K562 (cell line): ENCODE data around the gene AGAP1. TPM values are rescaled to one million over a fixed set of nuclear protein-coding genes. Genes with fewer than 3 reads are reported as not detected.

Source experiments
- ATF1 ChIP-seq, 2 experiments: fragments of 450-650 bp in 1 of 2; IDR thresholded peaks; 2 replicates each; pipeline ENCODE4 v1.6.1; 2016; ENCODE audit warnings: missing compliant biosample characterization in 1 of 2, missing genetic modification characterization in 1 of 2
- BHLHE40 ChIP-seq: IDR thresholded peaks from 2 replicates; pipeline ENCODE4 v1.6.1; 2011; ENCODE audit warnings: low read length, improper control_type of control experiment
- CBX3 ChIP-seq, 2 experiments: IDR thresholded peaks; 1 replicate in 1 of 2; 2 replicates in 1 of 2; pipeline ENCODE4 v1.6.1; 2012; ENCODE audit warnings: inconsistent platforms in 2 of 2, low read length in 2 of 2, borderline replicate concordance in 1 of 2, control low read depth in 1 of 2
- CREB1 ChIP-seq, 2 experiments: sonication (generic) in 1 of 2; formaldehyde crosslinking in 1 of 2; IDR thresholded peaks; 2 replicates each; pipeline versions ENCODE4 v1.6.1 to v1.8.0; 2012 to 2022; ENCODE audit warnings: inconsistent platforms in 1 of 2, mild to moderate bottlenecking in 1 of 2, missing genetic modification reagents in 1 of 2, moderate library complexity in 1 of 2
- CREM ChIP-seq: IDR thresholded peaks from 2 replicates; pipeline ENCODE4 v1.6.1; 2014; ENCODE audit warnings: antibody characterized with exemption, low read depth
- CTBP1 ChIP-seq: fragments of 450-650 bp; IDR thresholded peaks from 2 replicates; pipeline ENCODE4 v1.6.1; 2016; ENCODE audit warnings: borderline replicate concordance
- EGR1 ChIP-seq: fragments of 450-650 bp; conservative IDR thresholded peaks from 2 replicates; pipeline ENCODE4 v1.6.1; 2017; ENCODE audit warnings: mild to moderate bottlenecking
- GATAD2A ChIP-seq: fragments of 450-650 bp; IDR thresholded peaks from 2 replicates; pipeline ENCODE4 v1.6.1; 2017
- HDAC3 ChIP-seq: fragments of 450-650 bp; IDR thresholded peaks from 2 replicates; pipeline ENCODE4 v1.6.1; 2018; ENCODE audit warnings: borderline replicate concordance, mild to moderate bottlenecking, moderate library complexity; ENCODE audit not compliant: partially characterized antibody
- MAFG ChIP-seq: fragments of 450-650 bp; conservative IDR thresholded peaks from 2 replicates; pipeline ENCODE4 v1.6.1; 2016; ENCODE audit warnings: missing genetic modification characterization, missing compliant biosample characterization
- MEF2A ChIP-seq: IDR thresholded peaks from 2 replicates; pipeline ENCODE4 v1.6.1; 2011; ENCODE audit warnings: low read depth, mild to moderate bottlenecking, low read length, moderate library complexity; ENCODE audit not compliant: control insufficient read depth
- NCOA1 ChIP-seq: fragments of 450-650 bp; IDR thresholded peaks from 2 replicates; pipeline ENCODE4 v1.6.1; 2016; ENCODE audit warnings: low read depth
- POLR2G ChIP-seq: fragments of 200-400 bp; formaldehyde crosslinking; IDR thresholded peaks from 2 replicates; pipeline ENCODE4 v1.6.1; 2017; ENCODE audit warnings: low read depth, mild to moderate bottlenecking, antibody characterized with exemption, low read length, moderate library complexity
- SRF ChIP-seq, 2 experiments: fragments of 250-450, 450-650 bp in 1 of 2; sonication (Bioruptor Pico) in 1 of 2; sonication (generic) in 1 of 2; formaldehyde crosslinking; IDR thresholded peaks; 2 replicates each; pipeline versions ENCODE4 v1.5.0 to v1.5.1; 2020 to 2022; ENCODE audit warnings: mild to moderate bottlenecking in 1 of 2, missing genetic modification reagents in 1 of 2
- STAG1 ChIP-seq: sonication (generic); formaldehyde crosslinking; IDR thresholded peaks from 2 replicates; pipeline ENCODE4 v1.5.0; 2020; ENCODE audit warnings: missing genetic modification reagents, borderline replicate concordance
- TAF9B ChIP-seq: fragments of 450-650 bp; IDR thresholded peaks from 2 replicates; pipeline ENCODE4 v1.6.1; 2018; ENCODE audit warnings: mild to moderate bottlenecking; ENCODE audit not compliant: partially characterized antibody
- UBTF ChIP-seq, 2 experiments: IDR thresholded peaks; 2 replicates each; pipeline ENCODE4 v1.6.1; 2012; ENCODE audit warnings: improper control_type of control experiment in 2 of 2, low read depth in 2 of 2, low read length in 2 of 2, borderline replicate concordance in 1 of 2
- ZFP36 ChIP-seq: fragments of 150-350 bp; IDR thresholded peaks from 2 replicates; pipeline ENCODE4 v1.6.1; 2018; ENCODE audit warnings: low read length, low read depth; ENCODE audit not compliant: partially characterized antibody
- ZNF436 ChIP-seq: fragments of 250-450, 450-650 bp; sonication (Bioruptor Pico); formaldehyde crosslinking; IDR thresholded peaks from 2 replicates; pipeline ENCODE4 v1.7.0; 2020; ENCODE audit warnings: mild to moderate bottlenecking
- ZSCAN29 ChIP-seq: fragments of 450-650 bp; IDR thresholded peaks from 2 replicates; pipeline ENCODE4 v1.6.1; 2017
- polyA plus RNA-seq, 8 experiments: library from polyadenylated mRNA; depleted of rRNA in 4 of 8; stranded (reverse) in 5 of 8; unstranded in 3 of 8; fragments of >200 nt; fragmentation: Nextera tagmentation in 2 of 8; fragmentation: Illumina TruSeq in 1 of 8; extraction: Ambion mirVana in 2 of 8; extraction: Trizol in 1 of 8; gene quantifications; 2 replicates each; pipeline versions ENCODE4 v1.2.1 to v1.2.3, GENCODE V29; 2011 to 2014; ENCODE audit warnings: inconsistent platforms in 1 of 8, missing spikeins in 1 of 8
- total RNA-seq, 7 experiments: library from RNA; depleted of rRNA in 6 of 7; stranded (reverse); fragments of >200 nt in 6 of 7; fragmentation: Illumina TruSeq in 2 of 7; extraction: Trizol in 2 of 7; gene quantifications; 2 replicates each; pipeline versions ENCODE4 v1.2.1 to v1.2.3, GENCODE V29; 2011 to 2021; ENCODE audit warnings: low replicate concordance in 1 of 7

The AGAP1 gene
- total and polyA plus RNA-seq, 9 of the 15 experiments (the other 6 are each of a cell fraction or from before 2014, with no cell fraction given): 1.3 to 24.0 (median 10.6) TPM

- TF ChIP-seq CBX3 (IDR thresholded peaks at IDR 0.05; ENCODE audit: borderline replicate concordance in 1 of 2, low read length in 2 of 2): no peak
- peak; percentile 68; the same call in 1 of the 2 replicates for TF ChIP-seq STAG1 (CRISPR knock-in tag)
- TF ChIP-seq MAFG (tag): no peak
- 0 out of 2 replicates have a peak, but pooled peaks have one; percentile 29 for TF ChIP-seq ZNF436
- TF ChIP-seq CREM: 0 out of 2 replicates have a peak, but pooled peaks have one; percentile 31
- TF ChIP-seq TAF9B: no peak
- no peak for TF ChIP-seq ATF1 (CRISPR knock-in tag; IDR thresholded peaks at IDR 0.05)
- TF ChIP-seq ATF1 (tag; IDR thresholded peaks at IDR 0.05): peak; percentile 13; the same call in 1 of the 2 replicates
- peak in 1 of 2 experiments; percentile 77; a peak in 1 of 4 replicates for TF ChIP-seq UBTF (IDR thresholded peaks at IDR 0.05; ENCODE audit: borderline replicate concordance in 1 of 2, low read depth in 2 of 2, low read length in 2 of 2)
- TF ChIP-seq CREB1 (IDR thresholded peaks at IDR 0.05): peak; percentile 17; the same call in 1 of the 2 replicates
- 0 out of 2 replicates have a peak, but pooled peaks have one; percentile 11 for TF ChIP-seq CREB1 (CRISPR knock-in tag; IDR thresholded peaks at IDR 0.05)
- peak; percentile 10; the same call in 1 of the 2 replicates for TF ChIP-seq POLR2G
- no peak for TF ChIP-seq BHLHE40
- no peak for TF ChIP-seq HDAC3
- TF ChIP-seq CTBP1: peak; percentile 49; the same call in 1 of the 2 replicates
- TF ChIP-seq SRF (CRISPR knock-in tag; IDR thresholded peaks at IDR 0.05): no peak
- TF ChIP-seq ZSCAN29: peak; percentile 90; the same call in 1 of the 2 replicates
- no peak for TF ChIP-seq GATAD2A
- peak; percentile 54 for TF ChIP-seq EGR1
- no peak for TF ChIP-seq MEF2A
- TF ChIP-seq ZFP36: peak; percentile 56
- no peak for TF ChIP-seq NCOA1
These were observed 673.7 kb downstream of the AGAP1 start (continued) for GRCh38 chr2:236167297-236168109.
